ENCODE measurements around the gene PDLIM1. TPM values are rescaled to one million over a fixed set of nuclear protein-coding genes. Genes with fewer than 3 reads are reported as not detected.

PDLIM1 gene
- 100 to 1,000 TPM in 1 of 2 donors, 10 to 100 TPM in 1; 93.9 to 158 TPM for total RNA-seq
- 133 TPM for polyA plus RNA-seq (2013, experiment 1 of 2)
- polyA plus RNA-seq (2013, experiment 2 of 2): 133 TPM
- long read RNA-seq, experiment 1, transcript PDLIM1-201 (7 exons, 1,452 nt): major isoform, 49 of 79 reads
- long read RNA-seq, experiment 1, partial matches to known transcripts: 11 of 79 reads
- long read RNA-seq, experiment 1, other reads (novel, unspliced or antisense): 15 of 79 reads
- long read RNA-seq, experiment 2, transcript PDLIM1-202 (6 exons, 850 nt): minor isoform, 8 of 158 reads
- long read RNA-seq, experiment 2, transcript PDLIM1-201 (7 exons, 1,452 nt): major isoform, 127 of 158 reads
- long read RNA-seq, experiment 2, partial matches to known transcripts: 14 of 158 reads
- long read RNA-seq, experiment 2, other reads (novel, unspliced or antisense): 8 of 158 reads
- long read RNA-seq, experiment 3, transcript PDLIM1-202 (6 exons, 850 nt): minor isoform, 18 of 897 reads
- long read RNA-seq, experiment 3, transcript PDLIM1-201 (7 exons, 1,452 nt): major isoform, 850 of 897 reads
- long read RNA-seq, experiment 3, partial matches to known transcripts: 5 of 897 reads
- long read RNA-seq, experiment 3, other reads (novel, unspliced or antisense): 24 of 897 reads
- long read RNA-seq, experiment 4, transcript PDLIM1-202 (6 exons, 850 nt): minor isoform, 11 of 314 reads
- long read RNA-seq, experiment 4, transcript PDLIM1-201 (7 exons, 1,452 nt): major isoform, 264 of 314 reads
- long read RNA-seq, experiment 4, partial matches to known transcripts: 21 of 314 reads
- long read RNA-seq, experiment 4, other reads (novel, unspliced or antisense): 17 of 314 reads

- Mint-ChIP-seq H3K27me3 (ENCODE audit: insufficient read depth) (peaks cover 42% of the 10 kb centered on the region), H3K4me1 (peaks cover 43% of the 10 kb centered on the region), H3K27ac (peak within 1 kb of the TSS; percentile 85), H3K4me3 (peak within 1 kb of the TSS; percentile 84), H3K9me3 (no peaks in the 10 kb centered on the region), H3K36me3 (ENCODE audit: low read depth) (no peaks in the 10 kb centered on the region)
- Histone ChIP-seq H3K4me1 (ENCODE audit: control insufficient read depth, insufficient read depth, low read length) (peaks cover 16% of the 10 kb centered on the region), H3K27me3 (ENCODE audit: control insufficient read depth, insufficient read depth, low read length, poor library complexity, severe bottlenecking) (peaks cover 13% of the 10 kb centered on the region), H3K4me3 (ENCODE audit: low read length) (peak within 1 kb of the TSS; percentile 93), H3K27ac (ENCODE audit: low read depth, low read length) (no peak within 1 kb of the TSS), H3K9ac (ENCODE audit: extremely low read depth, low read length, poor library complexity, severe bottlenecking) (peak within 1 kb of the TSS; percentile 90), H3K36me3 (ENCODE audit: control insufficient read depth, insufficient read depth, low read length) (peaks cover 30% of the 10 kb centered on the region), H3K9me3 (ENCODE audit: control insufficient read depth, low read length) (no peaks in the 10 kb centered on the region)
- peak; percentile 89 for DNase-seq
- peak; percentile 57 for TF ChIP-seq CTCF (conservative IDR thresholded peaks at IDR 0.05)
- WGBS, 2 experiments (ENCODE audit: insufficient coverage in 1 of 2, insufficient read length in 1 of 2): 2 to 15% methylated on average over 18 to 119 of the region's 119 CpGs
Measured at GRCh38 chr10:95290461-95291364, at the start of gene PDLIM1. TSS of gene PDLIM1 (minus strand) at chr10:95291003. CDS start at chr10:95290915, 88 bp downstream.

DNA sequence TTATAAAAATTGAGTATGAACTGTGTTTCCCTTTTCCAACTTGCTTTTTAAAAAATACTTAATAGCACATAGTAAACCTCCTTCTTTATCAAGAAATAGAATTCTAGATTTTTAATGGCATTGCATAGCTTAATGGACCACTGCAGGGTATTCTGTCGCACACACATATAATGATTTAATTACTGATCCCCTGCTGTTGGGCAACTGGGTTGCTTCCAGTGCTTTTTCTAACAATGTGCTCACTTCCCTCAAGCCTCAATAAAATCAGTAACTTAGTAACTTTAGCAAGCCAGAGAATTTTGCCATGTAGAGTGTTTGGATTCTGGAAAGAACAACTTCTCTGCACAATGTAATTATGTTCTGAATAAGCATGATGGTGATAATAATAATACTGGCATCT is 49.1 kb upstream of the PDLIM1 start:
- no peak overlapping the region for H3K4me3 ChIP-seq (ENCODE audit: low read length)
- no peak overlapping the region for H3K4me3 Mint-ChIP-seq
- no peaks in the 10 kb centered on the region for H3K9me3 ChIP-seq (ENCODE audit: control insufficient read depth, low read length)
- H3K4me1 ChIP-seq (ENCODE audit: control insufficient read depth, insufficient read depth, low read length): peaks cover 15% of the 10 kb centered on the region
- no peaks in the 10 kb centered on the region for H3K9me3 Mint-ChIP-seq
- H3K27ac Mint-ChIP-seq: no peak overlapping the region
- H3K4me1 Mint-ChIP-seq: peaks cover 13% of the 10 kb centered on the region
- 94 to 100% methylated on average over 1 of the region's 1 CpG for WGBS, 2 experiments (ENCODE audit: insufficient coverage in 1 of 2, insufficient read length in 1 of 2)
- no peak overlapping the region for H3K9ac ChIP-seq (ENCODE audit: extremely low read depth, low read length, poor library complexity, severe bottlenecking)
- no peak overlapping the region for H3K27ac ChIP-seq (ENCODE audit: low read depth, low read length)
- no peaks in the 10 kb centered on the region for H3K27me3 Mint-ChIP-seq (ENCODE audit: insufficient read depth)
- DNase-seq: no peak
- no peak for TF ChIP-seq CTCF (conservative IDR thresholded peaks at IDR 0.05)
- peaks cover 4% of the 10 kb centered on the region for H3K36me3 Mint-ChIP-seq (ENCODE audit: low read depth)
- no peaks in the 10 kb centered on the region for H3K36me3 ChIP-seq (ENCODE audit: control insufficient read depth, insufficient read depth, low read length)
- H3K27me3 ChIP-seq (ENCODE audit: control insufficient read depth, insufficient read depth, low read length, poor library complexity, severe bottlenecking): no peaks in the 10 kb centered on the region
